HCT116 (cell line): ENCODE results near the gene VTN. TPM values are rescaled to one million over a fixed set of nuclear protein-coding genes. Genes with fewer than 3 reads are reported as not detected.

ENCODE experiments used
- ATAC-seq: fragments of 200-7000 bp; cut with Tn5 transposase; 2 replicates; pipeline ENCODE4 v1.9.1; 2020; ENCODE audit warnings: mild to moderate bottlenecking, moderate library complexity
- BruUV-seq: library from RNA; stranded (reverse); fragments of 400-500 nt; replicated peaks from 2 replicates; lab custom pipeline; 2021; lab: Mats Ljungman, UMichigan
- CTCF ChIA-PET: fragments of 300-600 bp; sonication (Branson Sonifier 250); formaldehyde crosslinking; loops from one replicate; lab custom pipeline; 2021; ENCODE audit warnings: antibody characterized with exemption; lab: Charles Lee
- POLR2A ChIA-PET: fragments of 300-600, 350-600 bp; sonication (Branson Sonifier 250); formaldehyde crosslinking; loops from one replicate; lab custom pipeline; 2021; ENCODE audit warnings: antibody characterized with exemption; lab: Charles Lee
- RAD21 ChIA-PET, 2 experiments: fragments of 300-600 bp; sonication (Branson Sonifier 250); formaldehyde crosslinking; loops; one replicate each; lab custom pipeline; 2023; ENCODE audit warnings: low total read pairs in 2 of 2; ENCODE audit not compliant: uncharacterized antibody in 2 of 2, unreplicated experiment in 2 of 2, low non-redundant PET in 1 of 2; lab: Charles Lee
- DNase-seq: peaks from one replicate; pipeline ENCODE4 v3.0.0-alpha.2; 2010; ENCODE audit warnings: low read depth, low spot score
- H2AFZ ChIP-seq: fragments of 200-600 bp; shearing (Covaris generic), sonication (generic); 2 replicates; pipeline ENCODE4 v1.6.1; 2017; ENCODE audit warnings: low read depth, mixed run types, mixed read lengths, antibody characterized with exemption, low read length; ENCODE audit not compliant: poor library complexity, severe bottlenecking
- H3K27ac ChIP-seq: 2 replicates; pipeline ENCODE4 v1.5.1; 2012; ENCODE audit warnings: low read depth, low read length
- H3K27me3 ChIP-seq: fragments of 200-600 bp; sonication (generic); 2 replicates; pipeline ENCODE4 v1.6.1; 2016; ENCODE audit warnings: mixed run types, low read length, mixed read lengths; ENCODE audit not compliant: insufficient read depth
- H3K36me3 ChIP-seq, 2 experiments: fragments of 200-500 bp in 1 of 2; fragments of 200-600 bp in 1 of 2; sonication (Bioruptor generic) in 1 of 2; sonication (generic) in 1 of 2; 2 replicates each; pipeline versions ENCODE4 v1.5.1 to v1.6.1; 2014 to 2016; ENCODE audit warnings: low read length in 2 of 2, inconsistent platforms in 1 of 2, mixed read lengths in 1 of 2, mixed run types in 1 of 2; ENCODE audit not compliant: insufficient read depth in 2 of 2, control insufficient read depth in 1 of 2
- H3K4me1 ChIP-seq, 2 experiments: fragments of 200-600 bp in 1 of 2; sonication (generic) in 1 of 2; 2 replicates each; pipeline versions ENCODE4 v1.5.1 to v1.6.1; 2012 to 2017; ENCODE audit warnings: low read length in 2 of 2, inconsistent platforms in 1 of 2, mild to moderate bottlenecking in 1 of 2, mixed read lengths in 1 of 2, mixed run types in 1 of 2, moderate library complexity in 1 of 2; ENCODE audit not compliant: insufficient read depth in 2 of 2, control insufficient read depth in 1 of 2
- H3K4me2 ChIP-seq: fragments of 200-600 bp; sonication (generic); 2 replicates; pipeline ENCODE4 v1.6.1; 2017; ENCODE audit warnings: mixed run types, low read length, mixed read lengths
- H3K4me3 ChIP-seq, 2 experiments: fragments of 200-600 bp in 1 of 2; sonication (generic) in 1 of 2; replicated peaks in 1 of 2; 2 replicates each; pipeline ENCODE4 v1.5.1; 2011 to 2016; ENCODE audit warnings: low read length in 2 of 2, control low read depth in 1 of 2, low read depth in 1 of 2, mild to moderate bottlenecking in 1 of 2, mixed read lengths in 1 of 2, mixed run types in 1 of 2
- H3K79me2 ChIP-seq: fragments of 200-600 bp; sonication (generic); 2 replicates; pipeline ENCODE4 v1.6.1; 2017; ENCODE audit warnings: mild to moderate bottlenecking, mixed run types, low read length, moderate library complexity, mixed read lengths; ENCODE audit not compliant: insufficient read depth
- H3K9ac ChIP-seq: fragments of 200-600 bp; sonication (generic); 2 replicates; pipeline ENCODE4 v1.6.1; 2016; ENCODE audit warnings: low read length, mixed read lengths
- H3K9me2 ChIP-seq: fragments of 200-600 bp; sonication (generic), shearing (Covaris generic); 2 replicates; pipeline ENCODE4 v1.6.1; 2017; ENCODE audit warnings: mixed run types, mild to moderate bottlenecking, moderate library complexity; ENCODE audit not compliant: insufficient read depth
- H3K9me3 ChIP-seq, 2 experiments: fragments of 200-500 bp in 1 of 2; fragments of 200-600 bp in 1 of 2; sonication (Bioruptor generic) in 1 of 2; sonication (generic) in 1 of 2; 2 replicates each; pipeline ENCODE4 v1.6.1; 2014 to 2017; ENCODE audit warnings: low read length in 2 of 2, mixed read lengths in 2 of 2, inconsistent platforms in 1 of 2, low read depth in 1 of 2, mild to moderate bottlenecking in 1 of 2, mixed run types in 1 of 2, moderate library complexity in 1 of 2; ENCODE audit not compliant: control insufficient read depth in 1 of 2, insufficient read depth in 1 of 2
- H4K20me1 ChIP-seq: fragments of 200-600 bp; sonication (generic), shearing (Covaris generic); 2 replicates; pipeline ENCODE4 v1.6.1; 2017; ENCODE audit warnings: mixed run types, mild to moderate bottlenecking, moderate library complexity; ENCODE audit not compliant: insufficient read depth
- CBX3 ChIP-seq: IDR thresholded peaks from 2 replicates; pipeline ENCODE4 v1.6.1; 2012; ENCODE audit warnings: low read depth
- ELF1 ChIP-seq: IDR thresholded peaks from 2 replicates; pipeline ENCODE4 v1.6.1; 2012; ENCODE audit warnings: low read depth, borderline replicate concordance
- EZH2 ChIP-seq: fragments of 200-600 bp; sonication (generic); IDR thresholded peaks from 2 replicates; pipeline ENCODE4 v1.6.1; 2017; ENCODE audit warnings: antibody characterized with exemption, mixed run types
- JUND ChIP-seq: IDR thresholded peaks from 2 replicates; pipeline ENCODE4 v1.6.1; 2012
- POLR2A ChIP-seq: IDR thresholded peaks from 2 replicates; pipeline ENCODE4 v1.7.0; 2011; ENCODE audit warnings: borderline replicate concordance; ENCODE audit not compliant: insufficient read depth, insufficient read length; ENCODE audit errors: extremely low read depth
- POLR2AphosphoS5 ChIP-seq: IDR thresholded peaks from 2 replicates; pipeline ENCODE4 v1.6.1; 2011; ENCODE audit warnings: mild to moderate bottlenecking, low read depth, low read length, moderate library complexity
- RAD21 ChIP-seq: IDR thresholded peaks from 2 replicates; pipeline ENCODE4 v1.6.1; 2012; ENCODE audit warnings: low read depth, mild to moderate bottlenecking
- YY1 ChIP-seq: IDR thresholded peaks from 2 replicates; pipeline ENCODE4 v1.6.1; 2011; ENCODE audit warnings: low read length, low read depth, moderate library complexity, mild to moderate bottlenecking; ENCODE audit not compliant: insufficient replicate concordance; ENCODE audit errors: extremely low read depth
- ZNF274 ChIP-seq: fragments of 200-500 bp; sonication (Bioruptor generic); IDR thresholded peaks from 2 replicates; pipeline ENCODE4 v1.6.1; 2014; ENCODE audit warnings: mild to moderate bottlenecking, low read depth, low read length, inconsistent platforms
- intact Hi-C: fragments of 100-400 bp; cut with micrococcal nuclease; formaldehyde crosslinking; loops from 2 replicates; pipeline ENCODE4 v1.10.0; 2022
- total RNA-seq: library from RNA; stranded (reverse); gene quantifications from one replicate; pipeline ENCODE4 v1.2.1, GENCODE V29; 2021; ENCODE audit not compliant: unreplicated experiment
- TF ChIP-seq, protein P1 (sequence below): IDR thresholded peaks from 2 replicates; pipeline ENCODE4 v1.6.1; 2012; ENCODE audit warnings: low read depth

Gene VTN
- total RNA-seq, 1 experiment from 2014 or later = 1.5 TPM

DNA sequence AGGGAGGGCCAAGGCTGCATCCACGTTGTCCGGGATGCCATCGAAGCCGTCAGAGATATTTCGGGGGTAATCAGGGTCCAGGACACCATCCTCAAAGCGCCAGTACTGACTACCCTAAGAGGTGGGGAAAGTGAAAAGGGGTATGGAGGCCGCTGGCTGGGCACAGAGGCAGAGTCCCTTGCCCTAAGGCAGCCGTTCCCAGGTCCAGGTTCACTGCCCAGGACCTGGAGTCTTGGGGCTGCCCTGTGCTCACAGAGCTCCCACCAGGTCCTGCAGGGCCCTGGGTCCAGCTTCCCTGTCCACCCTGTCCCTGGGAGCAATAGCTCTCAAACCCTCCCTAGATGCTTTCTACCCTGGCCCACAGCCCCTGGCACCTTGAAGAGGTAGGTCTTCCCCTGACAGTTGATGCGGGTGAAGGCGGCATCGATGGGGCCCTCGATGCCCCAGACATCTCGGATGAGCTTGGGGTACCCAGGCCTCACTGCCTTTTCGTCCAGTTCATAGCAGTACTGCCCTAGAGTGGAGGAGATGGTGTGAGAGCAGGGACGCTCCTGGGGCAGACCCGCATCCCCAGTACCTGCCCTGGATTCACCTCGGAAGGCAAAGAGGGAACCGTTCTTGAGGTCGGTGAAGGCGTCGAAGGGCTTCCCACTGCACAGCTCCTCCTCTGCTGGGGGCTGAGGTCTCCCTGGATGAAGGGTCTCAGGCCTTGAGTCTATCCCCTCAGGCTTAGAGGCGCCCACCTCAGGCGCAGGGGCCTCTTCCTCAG lies 1.0 kb downstream of the VTN start:
- ChIA-PET CTCF (no interaction called here), RAD21 (no interaction called here), POLR2A (interaction anchor here (1.0 kb wide), 1 partner anchor 11 kb away, joined by 3 read pairs; the partner anchor contains the start of gene POLDIP2)
- TF ChIP-seq JUND = no peak
- no peak for TF ChIP-seq RAD21
- no peak for TF ChIP-seq EZH2
- TF ChIP-seq POLR2A = no peak
- TF ChIP-seq ZNF274 = no peak
- TF ChIP-seq YY1 = no peak
- TF ChIP-seq, protein P1, sequence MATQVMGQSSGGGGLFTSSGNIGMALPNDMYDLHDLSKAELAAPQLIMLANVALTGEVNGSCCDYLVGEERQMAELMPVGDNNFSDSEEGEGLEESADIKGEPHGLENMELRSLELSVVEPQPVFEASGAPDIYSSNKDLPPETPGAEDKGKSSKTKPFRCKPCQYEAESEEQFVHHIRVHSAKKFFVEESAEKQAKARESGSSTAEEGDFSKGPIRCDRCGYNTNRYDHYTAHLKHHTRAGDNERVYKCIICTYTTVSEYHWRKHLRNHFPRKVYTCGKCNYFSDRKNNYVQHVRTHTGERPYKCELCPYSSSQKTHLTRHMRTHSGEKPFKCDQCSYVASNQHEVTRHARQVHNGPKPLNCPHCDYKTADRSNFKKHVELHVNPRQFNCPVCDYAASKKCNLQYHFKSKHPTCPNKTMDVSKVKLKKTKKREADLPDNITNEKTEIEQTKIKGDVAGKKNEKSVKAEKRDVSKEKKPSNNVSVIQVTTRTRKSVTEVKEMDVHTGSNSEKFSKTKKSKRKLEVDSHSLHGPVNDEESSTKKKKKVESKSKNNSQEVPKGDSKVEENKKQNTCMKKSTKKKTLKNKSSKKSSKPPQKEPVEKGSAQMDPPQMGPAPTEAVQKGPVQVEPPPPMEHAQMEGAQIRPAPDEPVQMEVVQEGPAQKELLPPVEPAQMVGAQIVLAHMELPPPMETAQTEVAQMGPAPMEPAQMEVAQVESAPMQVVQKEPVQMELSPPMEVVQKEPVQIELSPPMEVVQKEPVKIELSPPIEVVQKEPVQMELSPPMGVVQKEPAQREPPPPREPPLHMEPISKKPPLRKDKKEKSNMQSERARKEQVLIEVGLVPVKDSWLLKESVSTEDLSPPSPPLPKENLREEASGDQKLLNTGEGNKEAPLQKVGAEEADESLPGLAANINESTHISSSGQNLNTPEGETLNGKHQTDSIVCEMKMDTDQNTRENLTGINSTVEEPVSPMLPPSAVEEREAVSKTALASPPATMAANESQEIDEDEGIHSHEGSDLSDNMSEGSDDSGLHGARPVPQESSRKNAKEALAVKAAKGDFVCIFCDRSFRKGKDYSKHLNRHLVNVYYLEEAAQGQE = no peak
- TF ChIP-seq CBX3 = no peak
- no peak for TF ChIP-seq POLR2AphosphoS5
- TF ChIP-seq ELF1 = no peak
- ATAC-seq = no peak
- H3K27me3 ChIP-seq = no peaks in the 10 kb centered on the region
- H3K4me2 ChIP-seq = no peak overlapping the region
- H3K4me3 ChIP-seq = no peak overlapping the region
- no TSS peak for BruUV-seq
- H3K36me3 ChIP-seq = no peaks in the 10 kb centered on the region
- peaks cover 11 to 20% of the 10 kb centered on the region in 2 experiments; a peak in 3 of 4 replicates for H3K4me1 ChIP-seq
- no peaks in the 10 kb centered on the region for H4K20me1 ChIP-seq
- H2AFZ ChIP-seq = no peak overlapping the region
- no peaks in the 10 kb centered on the region for H3K9me3 ChIP-seq
- intact Hi-C loops = no loop called here
- H3K9ac ChIP-seq = no peak overlapping the region
- DNase-seq = no peak
- no peaks in the 10 kb centered on the region for H3K9me2 ChIP-seq
- H3K27ac ChIP-seq = no peak overlapping the region
- H3K79me2 ChIP-seq = no peaks in the 10 kb centered on the region
